SK-N-MC (cell line): ENCODE data around the gene CCDC3.

Source experiments
- DNase-seq: peaks from one replicate; pipeline ENCODE4 v3.0.0-alpha.2; 2011; ENCODE audit warnings: low read depth, low spot score
- H3K27ac ChIP-seq: fragments of 200-600 bp; sonication (generic); 2 replicates; pipeline ENCODE4 v1.5.1; 2016; ENCODE audit warnings: mixed run types
- H3K36me3 ChIP-seq: fragments of 200-600 bp; sonication (generic); 2 replicates; pipeline ENCODE4 v1.6.1; 2017; ENCODE audit warnings: antibody characterized with exemption, low read length, mixed read lengths; ENCODE audit not compliant: insufficient read depth
- H3K4me3 ChIP-seq: fragments of 200-600 bp; sonication (generic); 2 replicates; pipeline ENCODE4 v1.5.1; 2016
- H3K9ac ChIP-seq: fragments of 200-600 bp; sonication (generic); 2 replicates; pipeline ENCODE4 v1.8.0; 2017; ENCODE audit warnings: mixed run types, mixed read lengths; ENCODE audit not compliant: insufficient read length
- H3K9me3 ChIP-seq: fragments of 200-600 bp; sonication (generic); 2 replicates; pipeline ENCODE4 v1.6.1; 2017; ENCODE audit warnings: low read depth, mild to moderate bottlenecking, antibody characterized with exemption, low read length, moderate library complexity, mixed read lengths
- EZH2 ChIP-seq: fragments of 200-600 bp; sonication (generic); IDR thresholded peaks from one replicate; pipeline ENCODE4 v1.6.1; 2017; ENCODE audit warnings: antibody characterized with exemption
- FOXP2 ChIP-seq: optimal IDR thresholded peaks from 2 replicates; pipeline ENCODE3; 2011; ENCODE audit warnings: mild to moderate bottlenecking, moderate library complexity; ENCODE audit not compliant: insufficient read depth; ENCODE audit errors: extremely low read length, control extremely low read depth
- POLR2AphosphoS5 ChIP-seq: IDR thresholded peaks from 2 replicates; pipeline ENCODE4 v1.6.1; 2012; ENCODE audit warnings: mild to moderate bottlenecking, low read depth, low read length, borderline replicate concordance

The CCDC3 gene

GRCh38 chr10:13016426-13016825 is 14.9 kb upstream of the CCDC3 start:
- no peak for DNase-seq
- H3K9me3 ChIP-seq = no peaks in the 10 kb centered on the region
- no peak overlapping the region for H3K27ac ChIP-seq
- no peak overlapping the region for H3K9ac ChIP-seq
- no peak for TF ChIP-seq EZH2
- TF ChIP-seq FOXP2 = no peak
- no peak for TF ChIP-seq POLR2AphosphoS5
- H3K36me3 ChIP-seq = no peaks in the 10 kb centered on the region
- H3K4me3 ChIP-seq = no peak overlapping the region

- no peak overlapping the region for H3K9ac ChIP-seq
- no peak for DNase-seq
- H3K27ac ChIP-seq = no peak overlapping the region
Observed at GRCh38 chr10:13006037-13006436, 4.5 kb upstream of the CCDC3 start.

GRCh38 chr10:13003759-13004158 is 2.2 kb upstream of the CCDC3 start:
- H3K9me3 ChIP-seq = no peaks in the 10 kb centered on the region
- no peak overlapping the region for H3K4me3 ChIP-seq
- H3K27ac ChIP-seq = no peak overlapping the region
- DNase-seq = no peak
- no peaks in the 10 kb centered on the region for H3K36me3 ChIP-seq
- no peak overlapping the region for H3K9ac ChIP-seq
- no peak for TF ChIP-seq FOXP2
- no peak for TF ChIP-seq EZH2
- TF ChIP-seq POLR2AphosphoS5 = no peak

More at GRCh38 chr10:13006037-13006436, 4.5 kb upstream of the CCDC3 start:
- Histone ChIP-seq H3K9me3 (no peaks in the 10 kb centered on the region), H3K4me3 (no peak overlapping the region), H3K36me3 (no peaks in the 10 kb centered on the region)
- TF ChIP-seq FOXP2 (no peak), EZH2 (no peak), POLR2AphosphoS5 (no peak)

DNA sequence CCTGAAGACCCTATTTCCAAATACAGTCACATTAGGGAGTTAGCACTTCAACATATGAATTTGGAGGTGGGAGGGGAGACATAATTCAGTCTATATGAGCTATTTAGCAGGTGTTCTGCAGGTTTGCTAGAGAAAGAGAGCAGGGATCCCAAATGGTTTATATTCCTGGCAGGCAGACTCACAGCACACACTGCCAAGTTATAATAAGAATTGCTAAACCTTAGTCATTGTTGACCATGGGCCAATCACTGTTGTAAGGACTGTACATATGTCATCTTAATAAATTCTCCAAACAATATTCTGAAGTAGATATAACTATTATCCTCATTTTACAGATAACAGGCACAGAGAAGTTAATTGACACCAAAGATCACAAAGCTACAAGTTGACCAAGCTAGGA is 1.5 kb upstream of the CCDC3 start:
- no peak for DNase-seq
- Histone ChIP-seq H3K9me3 (no peaks in the 10 kb centered on the region), H3K9ac (no peak overlapping the region), H3K27ac (no peak overlapping the region), H3K36me3 (no peaks in the 10 kb centered on the region), H3K4me3 (no peak overlapping the region)
- TF ChIP-seq POLR2AphosphoS5 (no peak), FOXP2 (no peak), EZH2 (no peak)

GRCh38 chr10:13001887-13002212 is 337 bp upstream of the CCDC3 start:
- DNase-seq = no peak
- Histone ChIP-seq H3K36me3 (no peaks in the 10 kb centered on the region), H3K9ac (no peak overlapping the region), H3K27ac (no peak overlapping the region), H3K9me3 (no peaks in the 10 kb centered on the region), H3K4me3 (peak overlapping the region; percentile 47)
- no peak for TF ChIP-seq EZH2

DNA sequence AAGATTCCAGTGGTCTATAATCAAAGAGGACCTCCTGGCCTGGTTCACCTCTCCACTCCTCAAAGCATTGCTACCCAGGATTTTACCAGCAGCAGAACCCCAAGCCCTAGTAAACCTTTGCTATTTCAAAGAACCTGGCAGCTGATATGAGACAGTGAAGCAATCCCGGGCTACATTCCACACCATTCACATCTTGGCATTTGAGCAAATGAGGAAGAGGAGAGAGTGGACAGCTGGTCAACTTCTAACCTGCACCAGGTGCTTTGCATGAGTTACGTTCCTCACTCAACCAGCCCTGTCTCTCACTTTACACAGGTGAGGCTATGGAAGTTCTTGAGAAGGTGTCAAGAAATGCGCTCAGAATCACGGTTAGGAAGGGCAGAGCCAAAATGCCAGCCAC is 1.1 kb downstream of the CCDC3 start:
- Histone ChIP-seq H3K4me3 (no peak overlapping the region), H3K9ac (no peak overlapping the region), H3K9me3 (no peaks in the 10 kb centered on the region), H3K36me3 (no peaks in the 10 kb centered on the region), H3K27ac (no peak overlapping the region)
- TF ChIP-seq POLR2AphosphoS5 = no peak
- TF ChIP-seq EZH2 = no peak
- no peak for TF ChIP-seq FOXP2
- no peak for DNase-seq

- no peak overlapping the region for H3K27ac ChIP-seq
- no peaks in the 10 kb centered on the region for H3K9me3 ChIP-seq
- H3K4me3 ChIP-seq = no peak overlapping the region
- TF ChIP-seq POLR2AphosphoS5 (no peak), EZH2 (no peak), FOXP2 (no peak)
- no peak for DNase-seq
- H3K9ac ChIP-seq = no peak overlapping the region
- H3K36me3 ChIP-seq = no peaks in the 10 kb centered on the region
Observed at GRCh38 chr10:12999849-13000248, 1.7 kb downstream of the CCDC3 start.

DNA sequence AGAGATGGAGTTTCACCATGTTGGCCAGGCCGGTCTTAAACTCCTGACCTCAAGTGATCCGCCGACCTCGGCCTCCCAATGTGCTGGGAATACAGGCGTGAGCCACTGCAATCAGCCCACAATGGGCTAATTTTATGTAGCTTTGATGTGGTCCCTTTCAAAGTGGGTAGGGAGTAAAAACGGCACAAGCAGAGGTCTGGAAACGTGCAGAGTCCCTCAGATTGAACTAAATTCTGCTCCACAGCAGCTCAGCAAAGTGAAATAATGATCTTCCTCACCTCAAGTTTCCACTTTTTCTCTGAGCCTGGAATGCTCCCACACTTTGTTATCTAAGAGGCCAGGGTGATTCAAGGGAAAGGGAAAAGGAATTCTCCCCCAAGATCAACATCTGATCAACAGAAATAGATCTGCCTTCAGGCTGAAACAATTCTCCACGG is 6.1 kb downstream of the CCDC3 start:
- H3K36me3 ChIP-seq = no peaks in the 10 kb centered on the region
- no peak overlapping the region for H3K27ac ChIP-seq
- H3K9ac ChIP-seq = no peak overlapping the region
- H3K4me3 ChIP-seq = no peak overlapping the region
- H3K9me3 ChIP-seq = no peaks in the 10 kb centered on the region
- TF ChIP-seq EZH2 (no peak), FOXP2 (no peak), POLR2AphosphoS5 (no peak)
- no peak for DNase-seq

DNA sequence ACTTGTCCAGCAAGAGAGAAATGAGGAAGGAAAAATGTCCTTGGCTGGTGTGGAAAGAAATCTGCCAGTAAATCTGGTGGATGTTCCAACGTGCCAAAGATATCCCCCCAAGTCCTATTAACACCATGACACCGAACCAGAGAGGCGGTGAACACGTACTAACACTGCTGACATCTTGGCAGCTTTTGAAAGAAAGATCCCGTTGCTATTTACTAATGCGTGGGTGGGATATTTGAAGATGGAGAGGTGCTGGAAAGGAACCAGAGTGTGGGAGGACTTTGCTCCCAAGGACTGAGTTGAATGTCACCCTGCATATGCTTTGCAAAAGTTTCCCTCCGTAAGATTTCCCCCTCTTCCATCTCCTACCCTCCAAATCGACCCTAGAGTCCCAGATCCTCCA is 7.9 kb downstream of the CCDC3 start:
- Histone ChIP-seq H3K36me3 (no peaks in the 10 kb centered on the region), H3K4me3 (no peak overlapping the region), H3K9me3 (no peaks in the 10 kb centered on the region), H3K27ac (no peak overlapping the region), H3K9ac (no peak overlapping the region)
- TF ChIP-seq POLR2AphosphoS5 (no peak), EZH2 (no peak), FOXP2 (no peak)
- DNase-seq = no peak
